GM18520 (cell line): ENCODE measurements around the gene NET1.
"Not testable (repeated sequence)": the region's sequence is repeated elsewhere in the genome, so short reads cannot be mapped to it uniquely, and the experiment has no call there.

ENCODE experiments used
- ATAC-seq: cut with Tn5 transposase; IDR thresholded peaks from one replicate; pipeline ENCODE4 v1.9.1; 2021; ENCODE audit not compliant: unreplicated experiment

NET1 gene

GRCh38 chr10:5396556-5397300, 15.6 kb upstream of the NET1 start:
- no peak for ATAC-seq

DNA sequence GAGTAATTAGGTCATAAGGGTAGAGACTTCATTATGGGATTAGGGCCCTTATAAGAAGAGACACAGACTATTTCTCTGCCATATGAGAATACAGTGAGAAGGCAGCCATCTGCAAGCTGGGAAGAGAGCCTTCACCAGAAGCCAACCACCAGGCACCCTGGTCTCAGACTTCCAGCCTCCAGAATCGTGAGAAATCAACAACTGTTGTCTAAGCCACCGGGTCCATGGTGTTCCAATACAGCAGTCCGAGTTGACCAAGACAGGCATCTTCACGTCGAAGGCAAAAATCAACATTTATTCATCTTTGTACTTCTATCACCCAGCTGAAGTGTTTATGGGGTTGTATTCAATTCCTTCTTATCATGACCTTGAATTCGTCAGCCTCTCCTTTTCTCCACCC, 13.0 kb upstream of the NET1 start:
- ATAC-seq: no peak

DNA sequence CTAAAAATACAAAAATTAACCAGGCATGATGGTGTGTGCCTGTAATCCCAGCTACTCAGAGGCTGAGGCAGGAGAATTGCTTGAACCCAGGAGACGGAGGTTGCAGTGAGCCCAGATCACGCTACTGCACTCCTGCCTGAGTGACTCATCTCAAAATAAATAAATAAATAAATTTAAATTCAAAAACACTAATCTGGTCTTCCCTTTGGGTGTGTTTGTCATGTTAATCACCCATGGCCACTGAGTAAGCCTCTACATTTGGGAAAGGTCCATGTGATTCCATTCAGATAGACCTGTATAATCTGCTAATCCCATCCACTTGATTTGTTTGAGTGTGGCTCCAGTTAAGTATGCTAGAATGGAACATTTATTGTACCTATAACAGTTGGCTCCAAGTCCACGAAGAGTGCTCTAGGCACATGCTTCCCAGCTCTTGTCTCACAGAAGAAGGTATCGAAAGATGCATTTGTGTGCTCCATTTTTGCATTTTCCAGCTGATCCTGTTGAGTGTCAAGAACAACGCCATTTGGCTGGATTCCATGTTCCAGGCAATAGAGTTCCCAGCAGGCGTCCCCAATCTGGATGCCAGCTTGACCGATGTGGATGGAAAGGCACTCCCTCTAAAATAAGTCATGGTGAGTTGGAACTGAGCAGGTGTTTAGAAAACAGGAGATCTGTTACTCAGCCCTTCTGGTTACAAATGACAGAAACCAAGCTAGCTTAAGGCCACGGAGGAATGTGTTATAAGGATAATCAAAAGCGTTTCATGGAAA, 11.7 kb upstream of the NET1 start:
- no peak for ATAC-seq

DNA sequence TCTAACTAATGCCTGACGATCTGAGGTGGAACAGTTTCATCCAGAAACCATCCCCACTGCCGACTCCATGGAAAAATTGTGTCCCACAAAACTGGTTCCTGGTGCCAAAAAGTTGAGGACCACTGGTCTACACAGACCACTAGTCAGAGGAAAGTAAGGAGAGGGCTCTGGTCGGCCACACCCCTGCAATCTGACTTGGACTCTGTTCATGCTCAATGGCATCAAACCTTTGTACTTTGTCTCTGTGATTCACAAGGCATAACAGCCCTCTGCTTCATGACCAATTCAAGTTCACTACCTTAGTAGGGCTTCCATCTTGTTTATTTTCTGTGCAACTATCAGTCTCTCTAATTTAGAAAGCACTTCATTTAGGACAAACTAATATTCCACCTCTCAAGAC, 9.6 kb upstream of the NET1 start:
- ATAC-seq: no peak

- ATAC-seq: no peak
Measured at GRCh38 chr10:5404208-5405041, 7.9 kb upstream of the NET1 start, which contains the start of gene TUBAL3. Gene TUBAL3 (minus strand): TSS chr10:5404828. CDS start chr10:5404792, 36 bp downstream.

DNA sequence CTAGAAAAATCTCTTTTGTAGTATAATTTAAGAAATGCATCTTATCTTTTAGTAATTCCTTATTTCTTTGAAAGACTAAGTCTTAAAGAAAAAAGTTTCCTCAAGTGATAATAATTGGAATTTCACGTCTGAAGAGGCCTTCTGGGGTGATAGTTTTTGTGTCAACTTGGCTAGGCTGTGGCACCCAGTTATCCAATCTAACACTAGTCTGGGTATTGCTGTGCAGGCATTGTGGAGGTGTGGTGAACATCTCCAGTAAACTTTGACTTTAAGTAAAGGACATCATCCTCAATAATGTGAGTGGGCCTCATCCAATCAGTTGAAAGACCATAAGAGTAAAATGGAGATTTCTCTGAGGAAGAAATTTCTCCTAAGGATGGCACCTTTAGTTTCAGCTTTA, 5.4 kb upstream of the NET1 start:
- no peak for ATAC-seq

DNA sequence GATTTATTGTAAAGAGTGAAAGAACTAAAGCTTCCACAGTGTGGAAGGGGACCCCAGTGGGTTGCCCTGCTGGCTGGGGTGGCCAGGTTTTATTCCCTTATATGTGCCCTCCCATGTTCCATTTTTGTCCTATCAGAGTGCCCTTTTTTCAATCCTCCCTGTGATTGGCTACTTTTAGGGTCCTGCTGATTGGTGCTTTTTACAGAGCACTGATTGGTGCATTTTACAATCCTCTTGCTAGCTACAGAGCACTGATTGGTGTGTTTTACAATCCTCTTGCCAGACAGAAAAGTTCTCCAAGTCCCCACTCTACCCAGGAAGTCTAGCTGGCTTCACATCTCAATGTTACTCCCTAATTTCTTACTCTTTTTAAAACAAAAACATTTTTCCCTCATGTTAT, 1.6 kb upstream of the NET1 start:
- ATAC-seq: not testable (repeated sequence)

- ATAC-seq: no peak
Measured at GRCh38 chr10:5411941-5412276, 448 bp upstream of the NET1 start.

GRCh38 chr10:5413012-5413938, 918 bp downstream of the NET1 start:
- ATAC-seq: no peak

- no peak for ATAC-seq
Measured at GRCh38 chr10:5416981-5417380, 4.6 kb downstream of the NET1 start.

DNA sequence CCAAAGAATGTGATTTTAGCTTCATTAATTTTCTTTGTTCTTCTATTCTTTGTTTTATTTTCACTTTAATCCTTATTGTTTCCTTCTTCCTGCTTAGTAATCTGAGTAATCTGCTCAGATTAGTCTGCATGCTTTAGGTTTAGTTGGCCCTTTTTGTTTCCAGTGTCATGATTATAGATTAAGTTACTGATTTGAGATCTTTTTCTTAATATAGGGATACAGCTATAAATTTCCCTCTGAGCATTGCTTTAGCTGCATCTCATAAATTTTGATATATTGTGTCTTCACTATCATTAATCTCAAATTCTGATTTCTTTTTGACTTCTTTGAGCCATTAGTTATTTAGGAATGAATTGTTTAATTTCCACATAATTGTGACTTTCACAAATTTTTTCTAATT, 6.2 kb downstream of the NET1 start:
- no peak for ATAC-seq

- ATAC-seq: no peak
Measured at GRCh38 chr10:5419466-5420094, 7.2 kb downstream of the NET1 start.

DNA sequence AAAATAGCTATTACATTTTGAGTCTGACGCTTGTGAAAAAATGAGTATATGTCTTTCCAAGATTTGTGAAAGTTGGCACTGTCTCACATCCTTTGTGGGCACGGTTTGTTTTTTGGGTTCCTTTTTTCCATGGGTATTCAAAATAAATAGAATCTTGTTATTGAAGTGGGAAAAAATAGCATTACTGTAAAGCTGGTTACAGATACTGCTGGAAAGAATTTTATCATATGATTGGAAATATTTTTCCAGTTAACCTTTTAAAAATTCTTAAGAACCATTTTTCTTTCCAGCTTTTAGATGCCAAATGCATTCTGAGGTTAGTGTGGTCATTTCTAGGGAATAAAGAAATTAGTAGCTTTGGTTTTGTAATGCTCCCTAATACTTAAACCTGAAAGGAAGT, 11.4 kb downstream of the NET1 start:
- no peak for ATAC-seq

- no peak for ATAC-seq
Measured at GRCh38 chr10:5424751-5425150, 12.4 kb downstream of the NET1 start.

DNA sequence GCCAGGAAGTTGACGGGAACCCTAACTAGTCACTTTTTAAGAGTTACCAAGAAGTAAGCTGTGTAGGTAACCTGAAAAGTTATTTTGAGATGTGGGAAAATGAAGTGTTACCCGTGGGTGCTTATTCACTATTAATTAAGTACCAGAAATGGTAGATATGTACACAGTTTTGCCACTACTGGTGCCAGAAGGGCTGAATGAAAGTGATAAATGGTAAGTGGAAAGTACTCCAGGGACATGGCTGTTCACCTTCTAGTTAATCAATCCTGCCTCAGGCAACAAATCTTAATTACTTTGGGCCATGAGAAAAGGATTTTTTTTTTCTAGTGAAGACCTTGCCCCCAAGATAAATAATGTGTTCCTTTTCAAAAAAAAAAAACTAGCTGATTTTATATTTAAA, 15.8 kb downstream of the NET1 start:
- ATAC-seq: no peak

DNA sequence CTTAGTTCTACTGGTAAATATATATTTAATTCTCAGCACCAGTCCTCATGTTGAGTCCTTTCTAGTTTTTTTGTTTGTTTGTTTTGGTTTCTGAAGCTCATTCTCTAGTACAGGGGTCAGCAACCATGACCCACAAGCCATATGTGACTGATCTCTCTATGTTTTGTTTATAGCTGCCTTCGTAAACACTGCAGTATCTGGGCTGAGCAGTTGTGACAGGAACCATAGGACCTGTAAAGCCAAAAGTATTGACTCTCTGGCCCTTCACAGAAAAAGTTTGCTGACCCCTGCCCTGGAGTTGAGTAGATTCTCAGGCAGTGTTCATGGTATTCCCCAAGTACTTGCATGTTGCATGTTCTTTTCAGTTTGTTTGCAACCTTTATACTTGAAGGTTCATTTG, 20.8 kb downstream of the NET1 start:
- ATAC-seq: no peak

- no peak for ATAC-seq
Measured at GRCh38 chr10:5434017-5434753, 21.8 kb downstream of the NET1 start.

DNA sequence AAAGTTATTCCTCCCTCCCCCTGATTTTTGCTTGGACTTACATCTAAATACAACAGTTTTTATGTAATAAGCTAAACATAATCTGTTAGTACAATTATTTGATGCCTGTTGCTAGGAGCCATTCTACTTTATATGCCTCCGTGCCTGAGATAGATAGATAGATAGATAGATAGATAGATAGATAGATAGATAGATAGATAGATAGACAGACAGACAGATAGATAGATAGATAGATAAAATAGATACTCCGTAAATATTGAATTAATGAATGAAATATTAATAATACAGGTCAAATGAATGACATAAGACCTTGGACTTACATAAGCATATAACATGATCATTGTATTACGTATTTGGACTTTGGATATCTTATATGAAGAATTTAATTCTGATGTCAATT, 23.0 kb downstream of the NET1 start:
- no peak for ATAC-seq

GRCh38 chr10:5440206-5440605, 27.8 kb downstream of the NET1 start:
- no peak for ATAC-seq

- ATAC-seq: no peak
Measured at GRCh38 chr10:5441106-5441505, 28.7 kb downstream of the NET1 start.
